Measurements from ENCODE around the gene FGD3. TPM values are rescaled to one million over a fixed set of nuclear protein-coding genes. Genes with fewer than 3 reads are reported as not detected.

The FGD3 gene
- total and polyA plus RNA-seq, 2 of the 8 experiments (the other 6 are each of a cell fraction or from before 2014, with no cell fraction given), result 1.4 to 1.9 TPM

- TF ChIP-seq RNF2 (IDR thresholded peaks at IDR 0.05; ENCODE audit: borderline replicate concordance, low read depth, low read length, missing control alignments, poor library complexity, severe bottlenecking), result no peak
- TF ChIP-seq HDAC6 (IDR thresholded peaks at IDR 0.05; ENCODE audit: low read depth, low read length), result no peak
- TF ChIP-seq CHD2 (IDR thresholded peaks at IDR 0.05; ENCODE audit: low read length), result peak; percentile 71; the same call in 1 of the 2 replicates
- peak; percentile 45; the same call in 1 of the 2 replicates for TF ChIP-seq USF2 (IDR thresholded peaks at IDR 0.05; ENCODE audit: low read length)
- no peak for TF ChIP-seq BRCA1 (IDR thresholded peaks at IDR 0.05; ENCODE audit: low read depth, low read length)
- TF ChIP-seq KDM1A (IDR thresholded peaks at IDR 0.05; ENCODE audit: borderline replicate concordance, low read length), result no peak
- no peak for TF ChIP-seq JUND (IDR thresholded peaks at IDR 0.05; ENCODE audit: low read length)
- TF ChIP-seq RFX5 (IDR thresholded peaks at IDR 0.05; ENCODE audit: borderline replicate concordance, low read depth, low read length), result no peak
- no peak for TF ChIP-seq MAFK (IDR thresholded peaks at IDR 0.05; ENCODE audit: low read depth, low read length)
- TF ChIP-seq MAX (IDR thresholded peaks at IDR 0.05), result 0 out of 2 replicates have a peak, but pooled peaks have one; percentile 46
- no peak for TF ChIP-seq SRF (IDR thresholded peaks at IDR 0.05; ENCODE audit: low read depth, low read length)
Observed at GRCh38 chr9:92970467-92970923, 23.2 kb downstream of the FGD3 start (continued).

Data from H1 (cell line).